Kidney capillary endothelial cell (primary cell): ENCODE results near the gene SLX4IP.

Experiments
- DNase-seq: peaks from one replicate; pipeline ENCODE4 v3.0.0-alpha.2; 2018; ENCODE audit warnings: low spot score

The SLX4IP gene

DNA sequence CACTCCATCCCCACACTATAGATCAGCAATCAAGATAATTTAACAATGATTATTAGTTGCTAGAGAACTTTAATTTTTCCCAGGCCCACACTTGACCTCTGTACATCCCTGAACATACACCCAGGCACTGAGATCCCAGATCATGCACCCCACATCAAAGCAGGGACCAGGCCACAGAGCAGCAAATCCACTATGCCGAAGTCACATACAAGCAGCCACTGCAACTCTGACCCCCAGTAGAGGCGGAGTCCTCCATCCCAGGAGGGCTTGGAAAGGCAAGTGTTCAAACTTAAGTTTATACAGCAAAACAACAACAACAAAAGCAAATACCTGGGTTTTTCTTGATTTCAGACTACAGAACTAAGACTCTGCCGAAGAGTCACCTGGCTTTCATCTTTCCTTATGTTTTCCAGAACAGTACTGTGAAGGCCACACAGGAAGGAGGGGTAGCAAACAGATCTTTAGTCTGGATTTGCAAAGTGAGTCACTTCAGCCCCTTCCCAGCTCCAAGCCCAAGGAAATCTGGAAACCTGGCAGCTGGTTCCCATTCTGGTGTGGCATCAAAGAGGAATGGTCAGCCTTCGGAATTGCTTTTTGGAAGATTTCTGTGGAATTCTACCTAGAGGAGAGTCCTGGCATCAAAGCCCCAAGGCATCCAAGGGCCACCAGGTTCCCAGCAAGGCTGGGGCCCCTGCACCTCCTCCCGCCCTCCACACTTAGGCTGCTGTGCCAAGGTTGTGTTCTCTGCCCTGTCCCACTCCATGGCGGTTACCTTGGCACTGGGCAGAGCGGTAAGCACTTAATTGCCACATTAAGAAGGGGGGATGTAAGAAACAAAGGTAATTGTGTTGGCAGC, 231.3 kb downstream of the SLX4IP start:
- DNase-seq, result no peak

DNA sequence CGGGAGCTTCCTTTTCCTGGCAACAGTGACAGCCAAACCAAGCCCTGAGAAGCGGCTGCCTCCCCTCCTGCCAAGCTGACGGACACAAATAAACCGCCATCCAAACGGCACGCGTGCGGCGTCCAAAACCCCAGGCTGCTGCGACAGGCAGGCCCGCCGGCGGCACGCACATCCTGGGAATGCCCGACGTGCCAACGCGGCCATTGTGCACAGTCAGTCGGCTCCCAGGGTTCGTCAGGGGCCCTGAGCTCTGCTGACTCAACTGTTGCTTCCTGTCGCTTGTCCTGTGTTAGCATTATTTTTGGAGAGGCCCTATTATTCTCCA, 231.9 kb downstream of the SLX4IP start:
- peak; percentile 75 for DNase-seq

DNA sequence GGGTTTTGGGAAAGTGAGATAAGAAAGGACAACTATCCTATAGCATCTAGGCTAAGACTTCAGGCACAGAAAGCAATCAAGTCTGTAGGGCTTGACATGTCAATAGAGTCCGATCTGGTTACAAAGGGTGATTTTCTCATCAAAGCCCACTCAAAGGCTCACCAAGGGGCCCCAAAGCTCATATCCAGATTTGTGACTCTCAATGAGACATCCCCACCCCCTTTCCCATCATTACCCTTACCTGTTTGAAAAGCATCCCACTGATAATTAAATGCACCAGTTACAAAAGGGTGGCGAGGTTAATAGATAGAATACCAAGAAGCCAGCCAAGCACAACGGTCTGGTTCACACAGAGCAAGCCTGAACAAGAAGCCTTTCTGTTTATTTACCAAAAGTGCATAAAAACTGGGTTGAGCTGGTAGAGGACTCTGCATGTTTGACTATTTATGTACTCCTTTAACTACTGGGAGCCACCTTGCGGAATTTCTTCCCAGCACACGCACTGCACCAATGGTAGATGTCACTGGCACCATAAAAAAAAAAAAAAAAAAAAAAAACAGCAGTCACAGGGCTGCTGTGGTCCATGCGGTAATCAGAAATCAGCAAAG, 232.6 kb downstream of the SLX4IP start:
- DNase-seq, result no peak

DNA sequence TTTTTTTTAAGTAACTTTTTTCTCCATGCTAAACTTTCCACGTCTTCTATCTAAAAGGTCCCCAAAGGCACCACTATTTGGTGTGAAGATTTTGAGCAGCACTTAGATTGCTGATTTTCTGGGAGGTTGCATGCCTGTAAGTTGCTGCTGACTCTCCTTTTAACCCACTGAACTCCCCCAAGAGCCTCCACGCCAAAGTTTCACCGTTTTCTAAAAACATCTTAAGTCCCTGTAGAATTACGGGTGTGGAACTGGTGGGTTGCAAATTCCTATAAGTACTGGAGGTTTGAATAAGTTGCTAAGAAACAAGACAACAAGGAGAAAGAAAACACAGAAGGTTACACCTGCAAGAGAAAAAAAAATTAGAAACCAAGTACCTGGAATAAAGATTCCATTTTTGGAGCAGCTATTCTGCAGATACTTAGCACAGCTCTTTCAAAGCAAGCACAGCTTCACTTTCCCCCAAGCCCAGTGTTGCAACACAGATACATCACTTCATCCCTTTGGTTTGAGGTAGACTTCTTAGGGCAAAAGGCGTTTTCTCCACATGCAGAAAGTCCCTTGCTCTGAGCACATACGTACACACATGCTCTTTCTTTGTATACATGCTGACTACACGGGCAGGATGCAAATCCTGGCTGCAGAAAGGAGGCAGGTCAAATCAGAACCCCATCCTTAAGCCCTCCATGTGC, 233.7 kb downstream of the SLX4IP start:
- DNase-seq, result no peak

DNA sequence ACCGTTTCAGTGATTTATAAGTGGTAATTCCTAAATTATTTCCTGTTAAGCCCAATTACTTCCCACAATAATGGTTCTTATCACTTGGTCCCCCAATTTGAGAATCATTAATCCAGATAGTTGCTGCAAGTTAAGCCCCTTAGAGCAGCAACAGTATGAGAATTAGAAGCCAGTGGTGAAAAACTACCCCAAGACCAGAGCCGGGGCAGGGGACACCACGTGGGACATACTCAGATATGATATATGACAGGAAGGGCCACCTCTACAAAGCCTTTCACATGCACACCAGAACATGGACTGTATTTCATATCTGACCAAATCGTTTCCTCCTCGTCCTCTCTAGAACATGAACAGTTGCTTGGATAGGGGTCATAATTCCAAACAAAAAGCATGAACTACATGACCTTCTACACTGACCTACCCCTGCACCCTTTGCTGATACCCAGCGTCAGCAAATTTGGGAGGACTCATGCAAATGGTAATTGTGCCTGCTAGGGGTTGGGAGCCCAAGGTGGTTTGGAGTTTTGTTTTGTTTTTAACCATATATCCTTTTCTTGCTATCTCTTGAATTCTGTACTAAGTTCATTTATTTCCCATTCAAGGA, 234.8 kb downstream of the SLX4IP start:
- DNase-seq, result no peak

DNA sequence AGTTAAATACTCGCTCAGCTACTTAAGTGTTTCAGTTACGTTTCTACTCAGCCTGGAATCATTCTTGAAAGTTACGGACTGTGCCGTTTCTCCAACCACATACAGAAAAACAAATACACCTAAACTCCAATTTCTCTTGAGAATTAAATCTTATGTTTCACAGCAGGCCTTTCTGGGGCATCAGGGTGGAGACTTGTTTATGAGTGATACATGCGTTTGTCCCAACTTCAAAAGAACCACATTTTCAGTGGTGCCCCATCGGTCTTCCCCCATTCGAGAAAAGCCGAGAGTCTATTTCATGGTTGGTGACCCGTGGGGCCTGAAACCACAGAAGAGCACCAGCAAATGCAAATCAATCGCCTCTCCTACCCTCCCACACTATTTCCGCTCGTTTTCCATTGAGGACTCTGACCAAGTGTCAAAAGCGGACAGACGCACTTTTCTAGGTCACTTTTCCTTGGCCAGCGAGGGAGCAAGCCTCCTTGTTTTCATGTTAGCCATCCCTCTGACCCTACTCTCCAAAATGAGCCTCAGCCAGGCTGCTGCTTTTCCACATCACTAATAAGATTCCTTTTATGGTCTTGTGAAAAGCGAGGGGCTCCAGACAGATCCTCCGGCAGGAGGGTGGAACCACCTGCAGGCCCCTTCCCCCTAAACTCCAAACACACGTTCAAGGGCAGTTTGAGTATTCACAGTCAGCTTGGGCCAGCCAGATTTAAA, 235.6 kb downstream of the SLX4IP start:
- no peak for DNase-seq

DNA sequence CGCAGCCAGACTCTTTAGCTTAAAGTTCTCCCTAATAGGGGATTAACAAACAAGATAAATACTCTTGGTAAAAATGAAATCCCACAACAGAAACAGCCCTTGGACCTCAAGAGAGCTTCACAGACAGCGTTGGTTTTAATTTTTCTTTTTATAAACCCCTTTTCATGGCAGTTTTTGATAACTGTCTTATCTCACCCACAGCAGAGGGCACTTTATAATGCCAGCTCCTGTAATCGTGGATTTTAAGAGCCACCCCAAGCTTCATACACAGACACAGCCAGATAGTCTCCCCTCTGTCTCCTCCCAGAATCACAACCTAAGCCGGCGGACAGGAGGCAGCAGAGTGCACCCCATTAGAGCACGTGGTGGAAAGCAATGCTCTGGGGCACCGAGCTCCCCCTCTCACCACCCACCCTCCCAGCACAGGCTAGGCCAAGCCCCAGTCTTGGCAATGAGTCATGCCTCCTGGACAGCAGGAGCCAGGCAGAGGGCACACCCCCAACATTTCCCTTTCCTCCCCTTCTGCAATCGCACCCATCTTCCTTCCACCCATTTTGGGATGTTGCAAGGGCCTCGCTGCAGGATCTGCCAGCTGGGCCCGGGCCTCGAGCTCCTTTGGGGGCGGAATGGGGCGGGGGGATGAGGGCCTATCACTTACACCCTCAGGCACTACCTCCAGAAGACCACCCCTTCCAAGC, 236.3 kb downstream of the SLX4IP start:
- DNase-seq, result peak; percentile 81

DNA sequence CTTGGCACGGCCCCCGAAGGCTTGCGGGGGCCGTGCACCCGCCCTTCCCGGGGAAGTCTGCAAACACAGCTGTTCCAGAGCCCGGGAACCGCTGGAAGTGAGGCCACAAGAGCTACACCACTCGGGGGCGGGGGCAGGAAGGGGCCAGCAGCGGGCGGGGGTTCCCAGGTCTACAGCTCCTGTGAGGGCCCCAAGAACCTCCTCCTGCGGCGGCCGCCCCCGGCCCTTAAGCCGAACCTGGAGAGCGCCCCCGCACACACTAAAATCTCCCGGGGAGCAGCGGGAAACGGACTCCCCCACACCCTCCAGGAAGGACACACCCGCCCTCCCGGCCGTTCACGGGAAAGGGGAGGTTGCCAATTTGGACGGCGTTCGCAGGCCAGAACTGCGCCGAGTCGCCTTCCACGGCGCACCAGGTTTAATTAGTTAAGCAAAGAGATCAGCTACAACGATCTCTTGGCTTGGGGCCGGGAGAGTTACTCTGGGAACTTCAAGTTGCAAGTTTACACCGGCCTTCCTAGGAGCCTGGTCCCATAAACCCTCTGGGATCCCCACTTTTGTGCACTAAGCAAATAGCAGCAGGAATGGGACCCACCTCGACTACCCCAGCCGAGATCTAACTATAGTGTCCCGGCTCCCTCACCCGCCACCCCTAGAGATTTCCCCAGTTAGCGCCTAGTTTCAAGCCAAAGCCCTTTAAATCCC, 237.0 kb downstream of the SLX4IP start:
- no peak for DNase-seq

DNA sequence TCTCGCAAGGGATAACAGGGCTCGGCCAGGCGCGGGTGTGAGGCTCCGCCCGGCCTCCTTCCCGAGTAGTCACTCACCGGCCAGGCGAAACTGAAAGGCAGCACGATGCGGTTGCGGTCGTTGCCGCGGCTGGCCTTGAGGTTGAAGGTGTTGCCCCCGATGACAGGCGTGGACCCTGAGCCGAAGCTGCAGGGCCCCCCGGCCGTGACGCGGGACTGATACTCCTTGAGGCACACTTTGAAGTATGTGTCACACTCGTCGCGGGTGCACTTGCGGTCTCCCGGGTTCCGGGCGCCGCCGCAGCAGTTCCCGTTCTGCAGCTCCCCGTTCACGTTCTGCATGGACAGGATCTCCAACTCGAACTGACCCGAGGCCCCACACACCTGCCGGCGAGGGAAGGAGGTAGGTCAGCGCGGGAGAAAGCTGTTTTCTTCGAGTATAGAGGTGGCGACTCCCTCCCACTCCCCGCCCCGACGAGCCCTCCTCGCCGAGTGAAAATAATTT, 237.6 kb downstream of the SLX4IP start:
- DNase-seq, result no peak

DNA sequence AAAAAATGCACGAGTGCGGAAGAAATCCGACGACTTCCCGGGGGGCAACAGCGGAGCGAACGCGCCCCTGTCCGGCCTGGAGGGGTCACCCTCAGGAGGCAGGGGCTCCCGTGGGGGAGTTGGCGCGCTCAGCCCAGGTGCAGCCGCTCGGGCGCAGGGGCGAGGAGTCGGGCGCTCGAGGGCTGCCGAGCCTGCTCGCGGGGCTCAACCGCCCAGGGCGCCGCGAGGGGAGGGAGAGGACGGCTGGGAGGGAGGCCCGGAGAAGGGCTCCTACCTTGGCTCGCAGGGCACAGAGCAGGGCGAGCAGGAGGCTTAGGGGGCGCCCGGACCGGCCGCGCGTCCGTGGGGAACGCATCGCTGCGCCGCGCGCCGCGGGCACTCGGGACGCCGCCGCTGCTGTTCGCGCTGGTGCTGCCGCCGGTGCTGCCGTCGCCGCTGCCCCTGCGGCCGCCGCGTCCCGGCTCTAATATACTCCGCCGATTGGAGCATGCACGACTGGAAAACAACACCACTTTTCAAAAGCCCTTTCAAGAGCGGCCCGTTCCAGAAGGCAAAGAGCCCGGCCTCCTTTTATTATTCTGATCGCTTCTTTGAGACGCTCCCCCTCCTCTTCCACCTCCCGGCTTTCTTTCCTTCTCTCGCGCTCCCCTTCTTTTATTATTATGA, 238.2 kb downstream of the SLX4IP start:
- no peak for DNase-seq

DNA sequence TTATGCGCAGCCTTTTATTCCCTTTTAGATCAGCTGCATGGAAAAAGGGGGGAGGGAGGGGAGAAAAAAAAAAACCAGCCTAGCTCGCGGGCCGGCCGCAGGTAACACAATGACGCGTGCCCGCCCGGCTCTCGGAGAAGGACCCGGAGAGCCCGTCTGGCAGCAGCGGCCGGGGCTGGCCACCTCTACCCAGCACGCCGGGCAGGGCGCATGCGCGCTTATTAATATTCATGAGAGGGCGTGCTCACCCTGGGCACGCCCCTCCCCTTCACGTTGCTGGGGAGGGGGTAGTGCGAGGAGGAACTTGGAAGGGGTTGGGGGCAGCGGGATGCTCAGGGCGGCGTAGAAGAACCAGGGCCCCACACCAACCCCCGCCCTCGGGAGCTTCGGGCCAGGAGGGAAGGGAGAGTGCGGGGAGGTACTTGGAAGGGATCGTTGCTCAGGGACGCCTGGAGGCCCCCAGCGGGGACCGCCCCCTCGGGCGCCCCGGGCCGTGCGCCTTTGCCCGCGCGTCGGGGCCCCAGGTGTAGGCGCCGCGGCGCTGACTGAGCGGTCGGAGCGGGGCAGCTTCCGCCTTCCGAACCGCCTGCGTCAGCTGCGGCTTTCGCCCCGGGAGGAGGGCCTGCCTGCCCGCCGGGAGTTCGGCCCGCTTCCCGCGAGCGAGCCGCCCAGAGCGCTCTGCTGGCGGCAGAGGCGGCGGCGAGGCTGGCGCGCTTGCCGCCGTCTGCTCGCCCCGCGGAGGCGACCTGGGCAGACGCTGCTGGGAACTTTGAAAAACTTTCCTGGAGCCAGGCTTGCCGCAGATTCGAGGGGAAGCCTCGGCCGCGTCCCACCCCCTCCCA, 239.0 kb downstream of the SLX4IP start, which contains the start of gene JAG1:
Gene JAG1 (minus strand): TSS at position 158 of the 842 bp plus-strand sequence. CDS start 469 bp downstream, outside the sequence.
- DNase-seq, result peak; percentile 92

DNA sequence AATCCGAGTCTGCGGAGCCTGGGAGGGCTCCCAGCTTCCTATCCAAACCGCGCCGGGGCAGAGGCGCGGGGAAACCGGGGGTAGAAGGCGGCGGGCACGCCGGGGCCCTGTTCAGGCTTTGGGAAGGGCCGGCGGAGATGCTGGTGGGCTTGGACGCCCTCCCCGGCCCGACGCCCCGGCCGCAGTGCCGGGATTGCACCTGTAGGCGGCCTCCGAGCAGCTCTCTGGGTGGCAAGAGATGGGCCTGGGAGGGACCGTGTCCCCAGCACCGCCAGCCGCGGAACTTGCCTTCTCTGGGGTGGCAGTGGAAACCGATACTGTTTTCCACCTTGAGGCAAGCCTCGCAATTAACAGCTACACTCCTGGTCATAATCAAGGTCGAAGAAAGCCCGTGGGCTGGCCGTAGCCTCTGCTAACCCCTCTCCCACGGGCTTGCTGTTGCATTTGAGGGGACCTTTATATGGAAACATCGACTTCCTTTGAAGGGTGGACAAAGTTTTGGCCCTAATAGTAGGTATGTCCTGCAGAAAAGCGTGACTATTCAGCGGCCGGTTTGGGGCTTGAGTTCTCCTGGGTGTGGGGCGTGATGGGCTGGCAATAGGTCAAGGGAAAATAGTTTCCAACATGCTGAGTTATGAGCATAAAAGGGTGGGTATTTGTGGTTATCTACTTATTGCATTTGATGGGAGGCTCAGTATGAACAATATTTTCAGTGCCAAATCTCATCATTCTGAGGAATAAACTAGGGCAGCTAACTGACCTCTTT, 239.8 kb downstream of the SLX4IP start:
- DNase-seq, result peak; percentile 71

DNA sequence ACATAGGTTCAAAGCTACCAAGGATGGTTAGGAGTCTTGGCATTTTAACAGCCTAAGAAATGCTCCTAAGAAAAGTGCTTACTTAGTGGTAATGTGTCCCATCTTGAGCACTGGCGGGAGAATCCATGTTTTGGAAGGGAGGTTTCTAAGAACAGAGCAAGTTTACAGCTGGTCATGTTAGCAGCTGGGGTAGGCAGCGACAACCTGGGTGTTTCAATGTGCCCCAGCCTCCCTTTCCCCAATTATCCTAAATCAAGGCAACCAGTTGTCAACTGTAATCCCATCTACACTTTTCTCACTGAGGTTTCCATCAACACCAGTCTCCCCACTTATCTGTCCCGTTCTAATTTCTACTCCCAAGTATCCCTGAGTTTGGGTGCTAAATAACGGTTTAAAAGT, 240.3 kb downstream of the SLX4IP start:
- no peak for DNase-seq

DNA sequence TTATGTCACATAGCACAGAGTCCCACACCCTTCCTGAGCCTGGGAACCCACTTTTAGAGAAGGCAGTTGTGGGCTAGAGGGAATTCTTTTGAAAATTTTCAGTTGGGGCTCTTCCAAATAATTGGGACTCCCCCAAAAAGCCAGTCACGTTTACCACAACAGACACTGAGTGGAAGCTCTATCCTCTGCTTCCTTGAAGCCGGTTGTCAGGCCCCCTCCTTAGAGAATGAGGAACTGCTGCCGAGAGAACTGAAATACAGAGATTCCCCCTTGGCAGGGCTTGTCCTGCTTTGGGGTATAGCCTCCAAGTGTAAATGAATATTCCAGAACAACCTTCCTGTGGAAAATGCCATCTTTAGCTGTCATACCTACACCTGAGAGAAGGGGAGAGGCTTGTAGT, 241.4 kb downstream of the SLX4IP start:
- DNase-seq, result no peak
